HPDE6-E6E7 (cell line): ENCODE results near the gene FBXL13.
"Not testable (repeated sequence)": the region's sequence is repeated elsewhere in the genome, so short reads cannot be mapped to it uniquely, and the experiment has no call there.

ENCODE experiments used
- DNase-seq: peaks from one replicate; pipeline ENCODE4 v3.0.0; 2011; ENCODE audit warnings: missing footprints; ENCODE audit errors: extremely low spot score

The FBXL13 gene

GRCh38 chr7:102859084-102859798, 215.4 kb downstream of the FBXL13 start:
- DNase-seq = no peak

DNA sequence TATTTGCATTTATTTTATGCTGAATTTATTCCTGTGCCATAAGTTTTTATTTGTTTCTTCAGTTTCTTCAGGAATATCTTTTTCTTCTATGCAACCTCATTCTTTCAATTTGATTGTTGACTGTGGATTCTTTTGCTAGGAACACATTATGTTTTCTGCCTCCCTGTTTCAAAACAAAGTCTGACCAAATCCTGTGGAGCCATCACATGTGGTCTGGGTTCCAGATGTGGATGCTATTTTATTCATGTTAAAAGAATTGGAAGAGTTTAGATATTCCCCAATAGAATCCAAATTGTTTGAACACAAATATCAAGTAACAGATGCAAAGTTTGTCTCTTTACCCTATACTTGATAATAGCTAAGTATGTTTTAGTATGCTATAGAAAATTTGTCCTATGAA, 218.6 kb downstream of the FBXL13 start:
- DNase-seq = no peak

DNA sequence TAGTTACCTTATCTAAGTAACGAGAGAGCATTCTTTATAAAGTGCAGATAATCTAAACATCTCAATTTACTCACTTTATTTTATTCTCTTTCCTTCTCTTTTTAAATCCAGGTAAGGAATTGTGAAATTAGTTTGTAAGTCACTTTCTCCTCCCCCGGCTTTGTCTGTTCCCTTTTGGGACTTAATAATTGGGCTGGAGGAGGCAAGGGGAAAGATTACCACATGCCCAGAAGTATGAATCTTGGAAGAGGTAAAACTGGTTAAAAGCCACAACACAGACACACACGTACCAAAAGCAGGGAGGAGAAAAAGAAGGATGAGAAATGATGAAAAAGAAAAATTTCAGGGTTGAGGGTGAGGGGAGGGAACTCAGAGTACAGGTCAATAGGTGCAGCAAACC, 225.1 kb downstream of the FBXL13 start:
- no peak for DNase-seq

DNA sequence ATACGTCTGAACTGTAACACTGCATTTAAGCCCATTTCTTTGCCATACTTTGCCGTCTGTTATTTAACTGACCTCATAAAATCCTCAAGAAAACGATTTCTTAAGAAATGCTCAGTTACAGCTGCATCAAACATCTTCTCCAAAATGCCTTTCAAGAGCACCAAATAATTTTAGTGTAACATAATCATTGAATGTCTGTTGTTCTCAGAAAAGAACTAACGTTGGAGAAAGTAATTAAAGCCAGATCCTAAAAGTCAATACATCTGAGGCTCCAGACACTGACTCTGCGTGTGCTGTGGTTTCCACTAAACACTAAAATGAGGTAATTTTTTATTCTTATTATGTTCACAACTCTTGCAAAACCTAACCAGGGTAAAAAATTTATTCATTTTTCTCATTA, 225.5 kb downstream of the FBXL13 start:
- DNase-seq = no peak

GRCh38 chr7:102845346-102845745, 229.2 kb downstream of the FBXL13 start:
- DNase-seq = no peak

- DNase-seq = no peak
These were observed 230.7 kb downstream of the FBXL13 start for GRCh38 chr7:102843850-102844249.

DNA sequence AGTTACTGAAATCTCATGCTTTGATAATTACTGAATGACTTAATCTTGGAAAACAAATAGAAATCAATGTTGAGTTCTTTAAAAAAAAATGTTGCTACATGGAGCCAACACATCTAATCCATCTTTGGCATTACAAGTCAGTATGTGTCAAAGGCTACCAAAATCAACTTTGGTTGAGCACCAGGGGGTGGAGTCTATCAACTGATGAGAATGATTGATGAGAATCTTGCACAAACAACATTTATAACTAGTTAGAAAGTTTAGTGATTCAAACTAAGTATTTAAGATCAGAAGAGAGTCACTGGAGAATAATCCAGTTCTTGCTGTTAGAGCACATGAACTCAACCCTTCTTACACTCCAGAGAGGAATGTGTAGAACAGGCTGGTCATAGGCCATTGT, 232.3 kb downstream of the FBXL13 start:
- DNase-seq = no peak

GRCh38 chr7:102841290-102841689, 233.3 kb downstream of the FBXL13 start:
- DNase-seq = no peak

DNA sequence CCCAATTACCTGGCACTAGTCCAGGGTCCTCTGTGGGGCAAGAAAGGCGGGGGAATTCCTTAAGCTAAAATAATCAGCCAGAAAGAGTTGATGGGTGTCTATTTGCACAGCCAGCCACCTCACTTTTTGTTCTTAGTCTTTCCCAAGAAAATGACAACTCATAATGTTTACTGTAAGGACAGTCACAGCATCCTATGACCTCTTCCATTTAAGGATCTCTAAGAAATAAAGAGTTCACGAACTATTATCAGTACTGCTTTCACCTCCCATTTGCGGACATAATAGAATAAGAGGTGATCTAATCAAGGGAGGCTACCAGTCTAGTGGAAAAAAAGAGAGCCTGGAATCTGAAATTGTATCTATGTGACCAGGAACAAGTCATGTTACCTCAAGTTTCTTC, 234.2 kb downstream of the FBXL13 start:
- DNase-seq = no peak

- DNase-seq = not testable (repeated sequence)
These were observed 236.0 kb downstream of the FBXL13 start for GRCh38 chr7:102838572-102839101.

- no peak for DNase-seq
These were observed 236.8 kb downstream of the FBXL13 start for GRCh38 chr7:102837802-102838201.

- no peak for DNase-seq
These were observed 237.6 kb downstream of the FBXL13 start for GRCh38 chr7:102836977-102837376.

- peak; percentile 40 for DNase-seq
These were observed 238.2 kb downstream of the FBXL13 start for GRCh38 chr7:102836191-102836919.

- peak; percentile 71 for DNase-seq
These were observed 239.6 kb downstream of the FBXL13 start for GRCh38 chr7:102834999-102835398.

DNA sequence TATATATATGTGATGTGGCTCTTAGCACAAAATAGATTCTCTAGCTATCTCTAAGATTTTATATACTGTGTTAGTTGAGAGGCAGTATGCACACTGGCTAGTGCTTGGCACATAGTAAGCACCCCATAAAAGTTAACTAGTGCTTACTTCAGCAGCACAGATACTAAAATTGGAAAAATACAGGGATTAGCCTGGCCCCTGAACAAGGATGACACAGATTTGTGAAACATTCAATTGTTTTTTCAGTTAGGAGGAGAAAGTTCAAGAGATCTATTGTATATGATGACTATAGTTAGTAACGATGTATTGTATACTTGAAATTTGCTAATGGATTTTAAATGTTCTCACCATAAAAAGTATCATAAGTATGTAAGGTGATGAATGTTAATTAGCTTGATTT, 240.1 kb downstream of the FBXL13 start:
- no peak for DNase-seq

- no peak for DNase-seq
These were observed 241.3 kb downstream of the FBXL13 start for GRCh38 chr7:102833343-102833742.

- no peak for DNase-seq
These were observed 241.9 kb downstream of the FBXL13 start for GRCh38 chr7:102832674-102833073.

DNA sequence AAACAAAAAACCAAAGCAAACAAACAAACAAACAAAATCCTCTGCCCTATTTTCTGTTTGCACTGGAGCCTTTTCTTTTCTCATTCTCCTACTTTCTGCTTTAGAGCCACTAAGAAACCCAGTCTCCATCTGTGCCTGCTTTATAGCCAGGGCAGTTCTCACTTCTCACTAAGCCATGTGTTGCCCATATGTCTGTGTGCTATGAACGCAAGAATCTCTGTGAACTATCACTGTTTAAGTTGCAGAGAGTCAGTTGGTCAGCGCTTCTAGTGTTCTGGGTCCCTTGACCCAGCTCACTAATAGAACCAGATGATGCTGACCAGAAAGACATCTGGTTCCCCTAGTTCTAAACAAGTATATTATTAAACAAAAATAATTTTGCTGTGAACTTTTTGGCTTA, 244.4 kb downstream of the FBXL13 start:
- no peak for DNase-seq

DNA sequence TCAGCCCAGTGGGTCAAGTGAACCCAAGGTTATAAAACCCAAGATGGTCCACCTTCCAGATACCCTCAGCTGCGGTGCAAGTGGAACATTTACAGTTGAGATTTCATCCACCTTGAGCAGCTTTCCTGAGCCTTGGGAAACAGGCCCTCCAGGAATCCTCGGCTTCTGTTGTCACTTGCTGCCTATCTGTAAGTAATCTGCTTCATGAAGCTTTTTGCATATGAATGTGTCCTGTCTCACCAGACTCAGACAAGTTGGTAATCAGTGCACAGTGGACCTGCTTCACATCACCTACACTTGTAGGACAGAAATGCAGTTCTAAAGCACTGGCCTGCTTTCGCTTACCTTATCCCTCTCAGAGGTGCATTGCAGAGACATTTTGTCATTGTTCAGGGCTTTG, 245.5 kb downstream of the FBXL13 start:
- DNase-seq = no peak

DNA sequence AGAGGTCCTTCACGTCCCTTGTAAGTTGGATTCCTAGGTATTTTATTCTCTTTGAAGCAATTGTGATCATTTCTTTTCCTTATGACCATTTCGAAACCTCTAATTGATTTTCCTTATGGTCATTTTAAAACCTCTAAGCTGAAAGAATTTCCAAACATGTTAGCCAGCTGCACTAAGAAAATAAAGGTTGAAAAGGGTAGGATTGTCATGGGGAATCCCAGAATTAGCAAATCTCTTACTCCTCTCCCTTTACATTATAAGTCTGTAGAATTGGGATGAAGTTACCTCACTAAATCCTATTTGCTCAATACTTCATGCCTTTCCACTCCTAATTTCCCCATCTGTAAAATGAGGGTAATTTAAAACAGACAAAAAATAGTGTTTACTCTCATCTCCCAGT, 246.3 kb downstream of the FBXL13 start:
- DNase-seq = no peak

DNA sequence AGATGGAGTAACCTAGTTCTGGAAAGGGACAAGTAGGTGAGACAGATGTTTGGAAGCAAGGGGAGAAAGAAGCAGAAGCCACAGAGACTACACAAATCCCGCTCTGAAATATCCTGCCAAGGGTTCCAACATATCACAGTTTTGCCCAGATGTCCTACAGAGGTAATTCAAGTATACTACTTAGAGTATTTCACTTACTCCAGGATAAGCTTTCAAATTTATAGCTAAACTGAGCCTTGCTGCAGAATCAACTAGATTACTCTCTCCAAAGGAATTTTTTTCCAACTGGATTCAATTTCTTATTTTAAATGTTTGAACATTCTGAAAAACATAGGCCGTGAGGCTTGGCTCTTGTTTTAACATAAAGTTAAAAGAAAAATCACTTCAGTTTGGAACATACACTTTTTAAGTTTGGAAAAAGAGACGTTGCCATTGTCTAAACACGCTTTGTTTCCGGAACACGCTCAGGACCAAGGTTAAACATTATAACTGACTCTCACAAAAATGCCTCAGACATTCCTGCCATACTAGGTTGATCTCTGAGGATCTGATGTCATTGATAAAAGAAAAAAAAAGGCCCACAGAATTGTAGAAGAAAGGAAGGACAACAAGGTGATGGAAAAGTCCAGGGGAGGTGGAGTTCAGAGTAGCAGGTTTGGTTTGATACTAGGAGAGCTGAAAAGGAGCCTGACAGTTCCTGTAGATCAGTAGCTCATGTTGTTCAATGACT, 251.0 kb downstream of the FBXL13 start:
- no peak for DNase-seq

- DNase-seq = no peak
These were observed 252.4 kb downstream of the FBXL13 start for GRCh38 chr7:102821994-102822747.
